NCI-H510A treated with DMSO at 0.1 percent for 48 hours (cell line): ENCODE results near the gene SPNS2.

Source experiments
- DNase-seq: peaks from one replicate; lab custom pipeline; 2025; lab: John Stamatoyannopoulos, UW

The SPNS2 gene

GRCh38 chr17:4520060-4520893 is 21.6 kb downstream of the SPNS2 start:
- no peak for DNase-seq

- no peak for DNase-seq
These were observed 22.4 kb downstream of the SPNS2 start for GRCh38 chr17:4520894-4521600.

DNA sequence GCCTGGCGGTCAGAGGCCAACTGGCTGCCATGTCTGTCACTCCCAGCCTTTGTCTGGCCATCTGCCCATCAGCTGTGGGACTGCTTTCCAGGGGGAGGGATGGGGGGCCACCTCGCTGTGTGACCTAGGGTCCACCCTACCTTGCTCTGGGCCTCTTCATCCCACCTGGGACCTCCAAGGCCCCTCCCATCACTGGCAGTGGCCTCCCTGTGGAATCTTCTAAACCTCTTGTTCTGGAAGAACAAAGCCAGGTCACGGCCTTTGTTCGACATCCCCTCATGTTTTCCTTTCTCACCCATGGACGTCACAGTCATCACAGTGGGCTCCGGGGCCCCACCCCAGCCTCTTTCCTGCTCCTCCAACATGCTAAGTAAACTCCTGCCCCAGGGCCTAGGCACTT is 24.0 kb downstream of the SPNS2 start:
- DNase-seq: no peak

- no peak for DNase-seq
These were observed 25.3 kb downstream of the SPNS2 start for GRCh38 chr17:4523946-4524345.

DNA sequence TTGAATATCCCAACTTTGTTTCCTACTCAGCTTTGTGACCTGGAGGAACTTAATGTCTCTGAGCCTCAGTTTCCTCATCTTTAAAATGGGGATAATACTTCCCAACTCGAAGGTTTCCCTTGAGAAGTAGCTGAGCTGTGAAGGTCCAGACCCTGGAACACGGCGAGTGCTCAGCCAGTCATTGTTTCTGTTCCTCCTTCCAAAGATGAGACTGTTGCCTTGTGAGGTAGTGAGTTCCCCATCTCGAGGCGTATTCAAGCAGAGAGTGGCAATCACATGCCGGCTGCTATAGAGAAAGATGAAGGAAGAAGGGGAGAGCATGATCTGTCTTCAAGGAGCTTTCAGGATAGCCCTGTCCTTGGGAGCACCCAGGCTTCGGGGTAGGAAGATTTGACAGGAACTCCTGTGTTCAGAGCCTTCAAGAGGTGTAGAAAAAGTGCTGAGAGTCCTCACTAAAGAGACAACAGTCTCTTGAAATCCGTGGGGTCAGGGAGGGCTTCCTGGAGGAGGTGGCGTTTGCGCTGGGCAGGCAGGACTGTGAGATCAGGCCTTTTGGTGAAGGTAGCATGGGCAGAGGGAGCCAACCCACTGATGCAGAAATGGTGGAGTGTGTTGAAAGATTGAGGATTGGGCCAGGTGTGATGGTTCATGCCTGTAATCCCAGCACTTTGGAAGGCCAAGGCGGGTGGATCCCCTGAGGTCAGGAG is 27.2 kb downstream of the SPNS2 start:
- DNase-seq: no peak

DNA sequence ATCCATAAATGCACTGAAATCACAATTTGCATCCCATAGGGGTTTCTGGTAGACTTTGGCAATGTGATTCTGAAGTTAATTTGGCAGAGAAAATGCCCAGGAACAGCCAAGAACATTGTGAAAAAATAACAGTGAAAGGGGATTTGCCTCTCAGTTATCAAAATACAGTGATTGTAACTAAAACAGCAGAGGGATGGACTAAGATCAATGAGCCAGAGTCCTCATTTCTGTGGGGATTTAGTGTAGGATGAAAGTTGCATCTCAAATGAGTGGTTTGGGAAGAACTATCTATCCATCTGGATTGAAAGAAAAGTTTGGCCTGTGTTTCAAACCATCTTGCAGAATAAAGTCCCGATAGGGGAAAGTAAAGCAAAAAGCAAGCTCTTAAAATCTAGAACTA is 28.5 kb downstream of the SPNS2 start:
- no peak for DNase-seq

GRCh38 chr17:4527566-4528125 is 29.0 kb downstream of the SPNS2 start:
- no peak for DNase-seq

GRCh38 chr17:4529533-4530152 is 31.0 kb downstream of the SPNS2 start:
- DNase-seq: no peak

DNA sequence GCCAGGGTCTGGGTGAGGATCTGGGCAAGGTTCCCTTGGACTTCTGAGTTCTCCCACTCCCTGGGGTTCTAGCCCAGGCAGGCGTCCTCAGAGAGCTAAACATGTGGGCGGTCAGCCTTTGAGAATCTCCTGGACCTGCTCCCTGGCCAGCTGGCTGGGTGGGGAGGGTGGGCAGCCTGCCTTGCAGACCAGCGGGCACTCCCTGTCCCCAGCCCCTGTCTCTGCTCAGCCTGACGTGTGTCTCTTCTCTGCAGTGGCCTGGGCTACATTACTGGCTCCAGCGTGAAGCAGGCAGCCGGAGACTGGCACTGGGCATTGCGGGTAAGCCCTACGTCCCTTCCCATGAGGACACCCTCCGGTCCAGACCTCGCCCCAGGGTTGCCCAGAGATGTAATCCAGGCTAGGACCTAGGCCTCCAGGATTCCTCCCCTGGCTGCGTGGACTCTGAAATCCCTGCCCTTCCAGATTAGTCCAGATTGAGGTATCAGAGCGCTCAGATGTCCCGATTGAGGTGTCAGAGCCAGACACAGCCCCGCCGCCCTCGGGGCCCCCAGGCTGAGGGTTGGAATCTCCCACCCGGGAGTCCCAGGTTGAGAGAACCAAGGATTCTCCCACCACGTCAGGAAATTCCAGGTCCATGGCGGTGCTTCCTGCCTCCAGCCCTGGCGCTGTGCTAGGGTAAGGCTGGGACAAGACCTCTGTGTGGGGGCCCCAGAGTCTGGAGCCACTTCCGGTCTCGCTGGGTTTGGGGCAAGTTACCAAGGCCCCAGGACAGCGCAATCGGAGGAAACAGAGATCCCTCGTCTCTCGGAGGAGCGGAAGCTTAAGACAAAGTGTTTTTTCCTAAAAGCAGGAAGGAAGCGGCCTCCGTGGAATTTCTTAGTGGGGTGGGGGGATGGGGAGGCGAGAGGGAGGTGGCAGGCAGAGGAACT is 32.4 kb downstream of the SPNS2 start:
- no peak for DNase-seq

DNA sequence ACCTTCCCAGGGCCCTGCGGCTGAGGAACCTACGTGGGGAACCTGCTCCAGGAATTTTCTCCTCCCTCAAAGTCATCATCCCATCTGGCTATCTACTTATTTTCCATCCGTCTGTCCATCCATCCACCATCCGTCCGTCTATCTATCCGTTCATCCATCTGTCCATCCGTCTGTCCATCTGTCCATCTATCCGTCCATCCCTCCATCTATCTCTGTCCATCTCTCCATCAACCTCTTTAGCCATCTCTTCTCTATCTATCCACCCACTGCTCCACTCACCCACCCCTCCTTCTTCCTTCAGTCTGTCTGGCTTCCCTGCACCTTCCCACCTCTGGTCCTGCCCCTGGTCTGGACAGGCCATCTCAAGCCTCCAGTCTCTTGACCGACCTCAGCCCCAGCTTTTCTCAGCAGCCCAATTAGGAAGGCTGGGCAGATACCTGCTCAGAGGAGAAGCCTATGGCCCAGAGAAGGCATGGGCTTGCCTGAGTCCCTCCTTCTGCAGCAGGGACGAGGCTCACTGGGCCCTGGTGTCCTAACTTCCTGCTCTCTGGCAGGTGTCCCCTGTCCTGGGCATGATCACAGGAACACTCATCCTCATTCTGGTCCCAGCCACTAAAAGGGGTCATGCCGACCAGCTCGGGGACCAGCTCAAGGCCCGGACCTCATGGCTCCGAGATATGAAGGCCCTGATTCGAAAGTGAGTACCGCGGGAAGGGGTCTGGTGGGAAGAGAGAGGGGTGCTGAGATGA is 33.5 kb downstream of the SPNS2 start:
- DNase-seq: no peak

DNA sequence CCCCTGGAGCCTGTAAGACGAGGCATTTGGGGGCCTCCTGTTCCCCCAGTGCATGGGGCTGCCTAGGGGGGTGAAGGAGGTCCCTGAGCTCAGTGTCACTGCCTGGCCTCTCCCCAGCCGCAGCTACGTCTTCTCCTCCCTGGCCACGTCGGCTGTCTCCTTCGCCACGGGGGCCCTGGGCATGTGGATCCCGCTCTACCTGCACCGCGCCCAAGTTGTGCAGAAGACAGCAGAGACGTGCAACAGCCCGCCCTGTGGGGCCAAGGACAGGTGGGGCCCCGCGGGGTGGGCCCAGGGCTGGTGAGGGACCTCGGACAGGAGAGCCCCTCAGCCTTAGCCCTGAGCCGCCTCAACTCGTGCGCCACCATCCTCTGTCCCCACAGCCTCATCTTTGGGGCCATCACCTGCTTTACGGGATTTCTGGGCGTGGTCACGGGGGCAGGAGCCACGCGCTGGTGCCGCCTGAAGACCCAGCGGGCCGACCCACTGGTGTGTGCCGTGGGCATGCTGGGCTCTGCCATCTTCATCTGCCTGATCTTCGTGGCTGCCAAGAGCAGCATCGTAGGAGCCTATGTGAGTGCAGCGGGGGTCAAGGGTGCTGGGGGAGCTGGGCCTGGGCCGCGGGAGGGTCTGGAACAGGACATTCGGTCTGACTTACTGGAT is 34.3 kb downstream of the SPNS2 start:
- no peak for DNase-seq

DNA sequence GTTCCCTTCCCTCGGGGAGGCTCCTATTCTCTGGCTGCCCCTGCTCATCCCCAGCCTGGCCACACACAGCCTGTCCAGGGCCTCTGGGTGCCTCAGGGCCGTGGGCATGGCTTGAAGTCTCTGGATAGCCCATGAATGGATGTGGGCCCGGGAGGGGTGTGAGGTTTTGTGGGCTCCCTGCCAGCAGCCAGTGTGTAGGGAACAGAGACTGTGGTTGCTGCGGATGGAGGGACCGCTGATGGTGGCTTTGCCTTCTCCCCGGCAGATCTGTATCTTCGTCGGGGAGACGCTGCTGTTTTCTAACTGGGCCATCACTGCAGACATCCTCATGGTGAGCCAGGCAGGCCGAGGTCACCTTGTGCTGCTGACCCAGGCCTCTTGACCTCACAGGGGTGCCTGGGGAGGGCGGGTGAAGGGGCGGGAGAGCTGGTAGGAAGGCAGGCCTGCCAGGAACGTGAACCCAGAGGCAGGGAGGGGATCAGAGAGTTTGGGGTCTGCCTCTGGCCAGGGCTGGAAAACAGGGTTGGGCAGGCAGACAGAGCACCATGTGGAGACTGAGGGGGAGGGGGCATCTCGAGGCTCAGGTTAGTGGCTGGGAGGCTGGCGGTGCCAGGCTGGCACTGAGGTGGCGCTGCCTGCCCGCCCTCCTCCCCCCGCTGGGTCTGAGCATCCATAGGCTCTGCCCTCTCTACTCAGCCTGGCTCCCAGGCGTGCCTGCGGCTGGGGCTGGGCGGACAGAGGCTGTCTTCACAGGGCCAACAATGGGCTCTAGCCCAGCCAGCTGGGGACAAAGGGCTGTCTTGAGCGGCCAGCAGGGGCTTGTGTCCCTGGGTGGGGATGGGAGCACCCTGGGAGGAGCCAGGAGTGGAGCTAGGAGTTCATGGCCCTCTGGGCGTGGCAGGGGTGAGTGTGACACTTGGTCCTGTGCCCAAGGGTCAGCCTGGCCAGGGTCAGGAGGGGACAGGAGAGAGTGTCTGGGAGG is 35.1 kb downstream of the SPNS2 start:
- DNase-seq: no peak

GRCh38 chr17:4534515-4534914 is 35.8 kb downstream of the SPNS2 start:
- no peak for DNase-seq

DNA sequence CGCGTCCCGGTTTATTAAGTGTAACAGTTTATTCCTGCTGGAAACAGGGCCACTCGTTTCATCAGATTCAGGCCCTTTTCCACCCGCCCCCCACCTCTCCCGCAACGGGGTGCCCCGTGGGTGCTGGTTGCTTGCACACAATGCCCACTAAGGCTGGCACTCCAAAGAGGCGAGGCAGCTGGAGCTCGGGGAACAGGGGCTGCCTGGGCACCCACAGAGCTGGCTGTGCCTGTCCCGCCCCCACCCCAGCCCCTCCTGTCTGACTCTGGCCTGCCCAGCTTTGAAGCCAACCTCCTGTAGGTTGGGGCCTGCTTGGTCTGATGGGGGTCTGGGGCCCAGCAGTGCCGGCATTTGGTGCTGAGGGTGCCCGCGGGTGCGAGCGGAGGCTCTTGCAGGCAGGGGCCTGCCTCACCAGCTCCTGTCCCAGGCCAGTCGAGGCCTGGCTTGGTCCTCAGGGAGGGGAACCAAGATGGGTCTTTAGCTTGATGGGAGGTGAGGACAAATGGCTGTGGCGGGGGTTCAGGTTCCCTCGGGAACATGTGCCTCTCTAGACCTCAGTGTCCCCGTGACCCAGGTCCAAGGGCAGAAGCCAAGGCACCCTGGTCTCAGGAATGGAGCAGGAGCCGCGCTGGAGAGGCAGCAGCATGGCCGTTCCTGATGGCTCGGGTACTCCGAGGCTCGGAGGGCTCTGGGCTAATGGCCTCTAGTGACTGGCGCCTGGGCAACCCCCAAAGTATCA is 36.4 kb downstream of the SPNS2 start:
- no peak for DNase-seq

DNA sequence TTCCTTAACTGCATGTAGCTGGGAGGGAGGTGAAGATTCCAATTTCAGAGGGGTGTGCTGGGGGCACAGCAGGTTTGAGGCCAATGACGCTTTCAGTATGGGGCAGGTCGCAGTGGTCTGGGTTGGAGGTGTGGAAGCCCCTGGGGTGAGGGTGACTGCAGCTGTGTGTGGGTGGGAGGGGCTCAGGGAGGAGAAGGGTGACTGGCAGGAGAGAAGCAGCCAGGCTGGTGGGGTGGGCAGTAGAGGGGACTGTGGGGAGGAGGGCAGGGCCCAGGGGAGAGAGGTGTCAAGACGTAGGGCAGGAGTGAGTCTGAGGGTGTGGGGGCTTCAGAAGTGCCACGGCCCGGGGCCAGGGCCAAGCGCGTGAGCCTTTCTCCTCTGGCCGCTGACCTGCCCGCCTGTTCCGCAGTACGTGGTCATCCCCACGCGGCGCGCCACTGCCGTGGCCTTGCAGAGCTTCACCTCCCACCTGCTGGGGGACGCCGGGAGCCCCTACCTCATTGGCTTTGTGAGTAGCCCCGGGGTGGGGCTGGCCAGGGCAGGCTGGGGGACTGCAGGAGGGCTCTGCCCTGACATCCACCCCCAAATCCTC is 37.1 kb downstream of the SPNS2 start:
- DNase-seq: no peak

- no peak for DNase-seq
These were observed 37.6 kb downstream of the SPNS2 start for GRCh38 chr17:4536259-4536741.

- no peak for DNase-seq
These were observed 38.2 kb downstream of the SPNS2 start for GRCh38 chr17:4536742-4537411.
